ENCODE data around the gene STK32C.

- TF ChIP-seq SP1 (IDR thresholded peaks at IDR 0.05) (no peak), TARDBP (IDR thresholded peaks at IDR 0.05) (no peak), BHLHE40 (IDR thresholded peaks at IDR 0.05; ENCODE audit: borderline replicate concordance) (no peak), FOXA1 (IDR thresholded peaks at IDR 0.05) (no peak), ELF4 (IDR thresholded peaks at IDR 0.05) (no peak), FOXK2 (IDR thresholded peaks at IDR 0.05) (no peak), FOXM1 (IDR thresholded peaks at IDR 0.05; ENCODE audit: borderline replicate concordance) (no peak), ZNF384 (IDR thresholded peaks at IDR 0.05) (no peak), CTBP1 (IDR thresholded peaks at IDR 0.05; ENCODE audit: borderline replicate concordance) (no peak), L3MBTL2 (conservative IDR thresholded peaks at IDR 0.05) (no peak), SUZ12 (IDR thresholded peaks at IDR 0.05) (no peak), ARNT (IDR thresholded peaks at IDR 0.05) (no peak), HDGF (IDR thresholded peaks at IDR 0.05; ENCODE audit: borderline replicate concordance) (no peak)
- TF ChIP-seq, protein P1, sequence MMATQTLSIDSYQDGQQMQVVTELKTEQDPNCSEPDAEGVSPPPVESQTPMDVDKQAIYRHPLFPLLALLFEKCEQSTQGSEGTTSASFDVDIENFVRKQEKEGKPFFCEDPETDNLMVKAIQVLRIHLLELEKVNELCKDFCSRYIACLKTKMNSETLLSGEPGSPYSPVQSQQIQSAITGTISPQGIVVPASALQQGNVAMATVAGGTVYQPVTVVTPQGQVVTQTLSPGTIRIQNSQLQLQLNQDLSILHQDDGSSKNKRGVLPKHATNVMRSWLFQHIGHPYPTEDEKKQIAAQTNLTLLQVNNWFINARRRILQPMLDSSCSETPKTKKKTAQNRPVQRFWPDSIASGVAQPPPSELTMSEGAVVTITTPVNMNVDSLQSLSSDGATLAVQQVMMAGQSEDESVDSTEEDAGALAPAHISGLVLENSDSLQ (IDR thresholded peaks at IDR 0.05) = no peak
These were observed 38.2 kb downstream of the STK32C start for GRCh38 chr10:132269266-132270230.

Measured in HEK293T (cell line).